Natural killer cell (primary cell): ENCODE data around the gene ZNF738. TPM values are rescaled to one million over a fixed set of nuclear protein-coding genes. Genes with fewer than 3 reads are reported as not detected.
"Not testable (repeated sequence)": the region's sequence is repeated elsewhere in the genome, so short reads cannot be mapped to it uniquely, and the experiment has no call there.

Source experiments
- ATAC-seq, 3 donors: fragments of 150-1000 bp in 2 of 3; fragments of 200-7000 bp in 1 of 3; cut with Tn5 transposase; 1 replicate in 1 of 3; 2 replicates in 2 of 3; pipeline ENCODE4 v1.10.0; 2021; ENCODE audit warnings: mild to moderate bottlenecking in 2 of 3, moderate library complexity in 2 of 3
- DNase-seq, 2 donors: peaks; one replicate each; pipeline versions ENCODE4 v3.0.0 to v3.0.0-alpha.2; 2013 to 2021; ENCODE audit warnings: mixed read lengths in 1 of 2
- H3K27ac ChIP-seq: one replicate; pipeline ENCODE4 v1.5.1; 2013; ENCODE audit warnings: mild to moderate bottlenecking, low read length
- H3K27me3 ChIP-seq: one replicate; pipeline ENCODE4 v1.6.1; 2013; ENCODE audit warnings: low read length; ENCODE audit not compliant: control insufficient read depth, insufficient read depth
- H3K36me3 ChIP-seq: one replicate; pipeline ENCODE4 v1.6.1; 2013; ENCODE audit warnings: low read length; ENCODE audit not compliant: control insufficient read depth, insufficient read depth
- H3K4me1 ChIP-seq: one replicate; pipeline ENCODE4 v1.6.1; 2013; ENCODE audit warnings: low read length; ENCODE audit not compliant: control insufficient read depth, insufficient read depth
- H3K4me3 ChIP-seq: one replicate; pipeline ENCODE4 v1.5.1; 2013; ENCODE audit warnings: low read length
- H3K9me3 ChIP-seq: one replicate; pipeline ENCODE4 v1.6.1; 2013; ENCODE audit warnings: low read length; ENCODE audit not compliant: control insufficient read depth, insufficient read depth
- H3K27ac Mint-ChIP-seq, 2 donors: one replicate each; pipeline ENCODE4 v1.8.0; 2022; ENCODE audit warnings: mild to moderate bottlenecking in 2 of 2, mixed read lengths in 2 of 2, moderate library complexity in 1 of 2
- H3K27me3 Mint-ChIP-seq, 2 donors: one replicate each; pipeline ENCODE4 v1.8.0; 2022; ENCODE audit warnings: low read depth in 2 of 2, mixed read lengths in 2 of 2
- H3K36me3 Mint-ChIP-seq: one replicate; pipeline ENCODE4 v1.8.0; 2022; ENCODE audit warnings: mixed read lengths
- H3K4me1 Mint-ChIP-seq, 2 donors: one replicate each; pipeline ENCODE4 v1.8.0; 2022; ENCODE audit warnings: mixed read lengths in 2 of 2
- H3K4me3 Mint-ChIP-seq: one replicate; pipeline ENCODE4 v1.8.0; 2022; ENCODE audit warnings: mild to moderate bottlenecking, moderate library complexity, mixed read lengths
- H3K9me3 Mint-ChIP-seq, 2 donors: one replicate each; pipeline ENCODE4 v1.8.0; 2022; ENCODE audit warnings: mixed read lengths in 2 of 2
- CTCF ChIP-seq: fragments of 200-600 bp; IDR thresholded peaks from one replicate; pipeline ENCODE4 v1.8.0; 2022; ENCODE audit warnings: antibody characterized with exemption
- WGBS: methylation state at CpG from one replicate; pipeline ENCODE4 v1.1.7; 2013; ENCODE audit warnings: missing lambda C conversion rate; ENCODE audit not compliant: insufficient coverage; 5-methylcytosine and 5-hydroxymethylcytosine counted together
- intact Hi-C: fragments of 100-400 bp; cut with micrococcal nuclease; formaldehyde crosslinking; loops from one replicate; pipeline ENCODE4 v1.14.2; 2022
- total RNA-seq, 4 donors: library from RNA; stranded (reverse); fragments of 120-200 nt in 1 of 4; gene quantifications; one replicate each; pipeline versions ENCODE4 v1.2.3 to v1.2.4, GENCODE V29; 2013 to 2022

The ZNF738 gene
- total RNA-seq, 3 donors from 2014 or later (not counting 1 experiment from before 2014, with no cell fraction given) = 11.4 to 22.9 (median 14.7) TPM

GRCh38 chr19:21335721-21336120 lies 23.1 kb upstream of the ZNF738 start:
- H3K4me3 Mint-ChIP-seq = no peak overlapping the region
- H3K27me3 ChIP-seq = no peaks in the 10 kb centered on the region
- peaks cover 13% of the 10 kb centered on the region for H3K9me3 ChIP-seq
- intact Hi-C loops = no loop called here
- no peak overlapping the region for H3K27ac Mint-ChIP-seq
- peaks cover 3 to 14% of the 10 kb centered on the region in 2 donors for H3K9me3 Mint-ChIP-seq
- H3K27me3 Mint-ChIP-seq = peaks cover 0 to 16% of the 10 kb centered on the region in 2 donors
- no peak for TF ChIP-seq CTCF
- H3K4me3 ChIP-seq = no peak overlapping the region
- ATAC-seq (no peak), DNase-seq (no peak)
- 100% methylated on average over 1 of the region's 2 CpGs for WGBS
- no peaks in the 10 kb centered on the region for H3K36me3 ChIP-seq
- no peaks in the 10 kb centered on the region for H3K4me1 ChIP-seq
- peaks cover 22% of the 10 kb centered on the region for H3K36me3 Mint-ChIP-seq
- H3K4me1 Mint-ChIP-seq = no peaks in the 10 kb centered on the region
- no peak overlapping the region for H3K27ac ChIP-seq

GRCh38 chr19:21344841-21345240 lies 14.0 kb upstream of the ZNF738 start:
- H3K4me1 Mint-ChIP-seq, H3K27me3 ChIP-seq, H3K27ac ChIP-seq, H3K9me3 ChIP-seq, H3K4me1 ChIP-seq, DNase-seq, H3K36me3 ChIP-seq, ATAC-seq, H3K4me3 Mint-ChIP-seq, H3K4me3 ChIP-seq, intact Hi-C loops, H3K27ac Mint-ChIP-seq, H3K9me3 Mint-ChIP-seq: not testable (repeated sequence)
- 50% methylated on average over 2 of the region's 2 CpGs for WGBS
- Mint-ChIP-seq H3K27me3 (peaks cover 0 to 11% of the 10 kb centered on the region in 2 donors), H3K36me3 (peaks cover 11% of the 10 kb centered on the region)

GRCh38 chr19:21352830-21353229 lies 6.0 kb upstream of the ZNF738 start:
- intact Hi-C loops = no loop called here
- Histone ChIP-seq H3K9me3 (peaks cover 6% of the 10 kb centered on the region), H3K36me3 (no peaks in the 10 kb centered on the region), H3K27ac (no peak overlapping the region), H3K4me3 (no peak overlapping the region), H3K27me3 (no peaks in the 10 kb centered on the region), H3K4me1 (no peaks in the 10 kb centered on the region)
- DNase-seq = no peak
- no CpG with 5 or more reads among the region's 2 CpGs for WGBS
- no peaks in the 10 kb centered on the region for H3K27me3 Mint-ChIP-seq
- no peak for TF ChIP-seq CTCF
- H3K4me1 Mint-ChIP-seq = peaks cover 0 to 5% of the 10 kb centered on the region in 2 donors
- no peak for ATAC-seq
- peaks cover 0 to 9% of the 10 kb centered on the region in 2 donors for H3K9me3 Mint-ChIP-seq
- no peak overlapping the region for H3K27ac Mint-ChIP-seq
- H3K4me3 Mint-ChIP-seq = no peak overlapping the region
- H3K36me3 Mint-ChIP-seq = peaks cover 11% of the 10 kb centered on the region

GRCh38 chr19:21362291-21362690 lies 3.5 kb downstream of the ZNF738 start:
- peaks cover 9% of the 10 kb centered on the region for H3K36me3 Mint-ChIP-seq
- Histone ChIP-seq H3K4me3 (no peak overlapping the region), H3K27ac (no peak overlapping the region), H3K4me1 (peaks cover 7% of the 10 kb centered on the region), H3K9me3 (no peaks in the 10 kb centered on the region), H3K27me3 (no peaks in the 10 kb centered on the region), H3K36me3 (peaks cover 27% of the 10 kb centered on the region)
- H3K4me3 Mint-ChIP-seq = no peak overlapping the region
- 100% methylated on average over 3 of the region's 3 CpGs for WGBS
- H3K27me3 Mint-ChIP-seq = no peaks in the 10 kb centered on the region
- DNase-seq = no peak
- H3K27ac Mint-ChIP-seq = no peak overlapping the region
- no peak for ATAC-seq
- peaks cover 23 to 30% of the 10 kb centered on the region in 2 donors for H3K4me1 Mint-ChIP-seq
- no peaks in the 10 kb centered on the region for H3K9me3 Mint-ChIP-seq
- no peak for TF ChIP-seq CTCF
- intact Hi-C loops = no loop called here
